ENCODE results near the gene SLC44A5.
"Not testable (repeated sequence)": the region's sequence is repeated elsewhere in the genome, so short reads cannot be mapped to it uniquely, and the experiment has no call there.

DNA sequence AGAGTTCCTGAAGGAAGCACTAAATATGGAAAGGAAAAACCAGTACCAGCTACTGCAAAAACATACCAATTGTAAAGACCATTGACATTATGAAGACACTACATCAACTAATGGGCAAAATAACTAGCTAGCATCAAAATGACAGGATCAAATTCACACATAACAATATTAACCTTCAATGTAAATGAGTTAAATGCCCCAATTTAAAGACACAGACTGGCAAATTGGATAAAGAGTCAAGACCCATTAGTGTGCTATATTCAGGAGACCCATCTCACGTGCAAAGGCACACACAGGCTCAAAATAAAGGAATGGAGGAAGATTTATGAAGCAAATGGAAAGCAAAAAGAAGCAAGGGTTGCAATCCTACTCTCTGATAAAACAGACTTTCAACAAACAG lies 206.2 kb downstream of the SLC44A5 start:
- TF ChIP-seq EZH2 (IDR thresholded peaks at IDR 0.05; ENCODE audit: borderline replicate concordance, low read length) = not testable (repeated sequence)
- TF ChIP-seq, protein P1, sequence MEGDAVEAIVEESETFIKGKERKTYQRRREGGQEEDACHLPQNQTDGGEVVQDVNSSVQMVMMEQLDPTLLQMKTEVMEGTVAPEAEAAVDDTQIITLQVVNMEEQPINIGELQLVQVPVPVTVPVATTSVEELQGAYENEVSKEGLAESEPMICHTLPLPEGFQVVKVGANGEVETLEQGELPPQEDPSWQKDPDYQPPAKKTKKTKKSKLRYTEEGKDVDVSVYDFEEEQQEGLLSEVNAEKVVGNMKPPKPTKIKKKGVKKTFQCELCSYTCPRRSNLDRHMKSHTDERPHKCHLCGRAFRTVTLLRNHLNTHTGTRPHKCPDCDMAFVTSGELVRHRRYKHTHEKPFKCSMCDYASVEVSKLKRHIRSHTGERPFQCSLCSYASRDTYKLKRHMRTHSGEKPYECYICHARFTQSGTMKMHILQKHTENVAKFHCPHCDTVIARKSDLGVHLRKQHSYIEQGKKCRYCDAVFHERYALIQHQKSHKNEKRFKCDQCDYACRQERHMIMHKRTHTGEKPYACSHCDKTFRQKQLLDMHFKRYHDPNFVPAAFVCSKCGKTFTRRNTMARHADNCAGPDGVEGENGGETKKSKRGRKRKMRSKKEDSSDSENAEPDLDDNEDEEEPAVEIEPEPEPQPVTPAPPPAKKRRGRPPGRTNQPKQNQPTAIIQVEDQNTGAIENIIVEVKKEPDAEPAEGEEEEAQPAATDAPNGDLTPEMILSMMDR (conservative IDR thresholded peaks at IDR 0.05 in 1 of 2, IDR thresholded peaks at IDR 0.05 in 1 of 2; ENCODE audit: extremely low read depth in 1 of 2, insufficient read depth in 1 of 2, low read depth in 1 of 2, low read length in 2 of 2) = not testable (repeated sequence)

All from mammary epithelial cell (primary cell).